NT2/D1 (cell line): ENCODE measurements around the gene FAM240A.

Source experiments
- SUZ12 ChIP-seq: IDR thresholded peaks from 2 replicates; pipeline ENCODE4 v1.6.1; 2011; ENCODE audit not compliant: insufficient read length, insufficient read depth; ENCODE audit errors: extremely low read depth
- YY1 ChIP-seq: IDR thresholded peaks from 2 replicates; pipeline ENCODE4 v1.6.1; 2011; ENCODE audit not compliant: insufficient read length, insufficient read depth
- ZNF274 ChIP-seq: IDR thresholded peaks from 2 replicates; pipeline ENCODE4 v1.6.1; 2011; ENCODE audit warnings: mild to moderate bottlenecking, low read depth, low read length

GRCh38 chr3:46576386-46576785, 35.9 kb upstream of the FAM240A start:
- no peak for TF ChIP-seq ZNF274
- no peak for TF ChIP-seq SUZ12
- no peak for TF ChIP-seq YY1
